ENCODE results near the gene UBL5. TPM values are rescaled to one million over a fixed set of nuclear protein-coding genes. Genes with fewer than 3 reads are reported as not detected.

Gene UBL5
- polyA plus RNA-seq, 1 of the 3 experiments (the other 2 are of a cell fraction), result 2,602 TPM

- TF ChIP-seq USF2 (IDR thresholded peaks at IDR 0.05; ENCODE audit: borderline replicate concordance, low read depth, low read length) (no peak), REST (IDR thresholded peaks at IDR 0.05; ENCODE audit: low read depth, low read length) (no peak), JUND (IDR thresholded peaks at IDR 0.05) (no peak), MEF2A (IDR thresholded peaks at IDR 0.05; ENCODE audit: borderline replicate concordance, low read depth) (no peak), RFX5 (IDR thresholded peaks at IDR 0.05; ENCODE audit: low read length) (no peak), CHD2 (IDR thresholded peaks at IDR 0.05; ENCODE audit: low read length, partially characterized antibody) (peak; percentile 72), FOXJ3 (CRISPR knock-in tag; IDR thresholded peaks at IDR 0.05) (no peak), FOXM1 (IDR thresholded peaks at IDR 0.05; ENCODE audit: low read depth) (no peak)
These were observed 42.1 kb upstream of the UBL5 start (continued) for GRCh38 chr19:9785367-9786331.

- no peak for TF ChIP-seq TCF12 (IDR thresholded peaks at IDR 0.05)
- TF ChIP-seq USF1 (IDR thresholded peaks at IDR 0.05; ENCODE audit: borderline replicate concordance, low read depth), result no peak
- TF ChIP-seq GABPA (IDR thresholded peaks at IDR 0.05; ENCODE audit: low read depth), result no peak
- TF ChIP-seq IRF3 (IDR thresholded peaks at IDR 0.05; ENCODE audit: low read depth, low read length), result no peak
- TF ChIP-seq RFX5 (IDR thresholded peaks at IDR 0.05; ENCODE audit: low read length), result no peak
- no peak for TF ChIP-seq ELF1 (IDR thresholded peaks at IDR 0.05)
- TF ChIP-seq FOXM1 (IDR thresholded peaks at IDR 0.05; ENCODE audit: low read depth), result no peak
- no peak for TF ChIP-seq RXRA (IDR thresholded peaks at IDR 0.05; ENCODE audit: borderline replicate concordance, low read depth)
- TF ChIP-seq MEF2A (IDR thresholded peaks at IDR 0.05; ENCODE audit: borderline replicate concordance, low read depth), result no peak
- ChIA-PET POLR2A (no interaction called here), CTCF (no interaction called here)
- no peak for DNase-seq
- Histone ChIP-seq H2AFZ (ENCODE audit: low read depth) (peak overlapping the region; percentile 99), H4K20me1 (ENCODE audit: insufficient read depth) (no peaks in the 10 kb centered on the region), H3K4me2 (peak overlapping the region; percentile 93; the same call in 1 of the 2 replicates), H3K36me3 (replicated peaks in 1 of 2; ENCODE audit: control insufficient read depth in 1 of 2, insufficient read depth in 2 of 2, low read length in 1 of 2) (no peaks in the 10 kb centered on the region), H3K9ac (no peak overlapping the region), H3K27ac (ENCODE audit: low read depth in 2 of 2, low read length in 1 of 2) (peak overlapping the region; percentile 89 to 94), H3K4me3 (ENCODE audit: low read depth in 2 of 2, low read length in 1 of 2) (peak overlapping the region; percentile 62 to 93; a peak in 3 of 4 replicates), H3K79me2 (ENCODE audit: insufficient read depth) (no peaks in the 10 kb centered on the region), H3K9me2 (no peaks in the 10 kb centered on the region), H3K9me3 (no peaks in the 10 kb centered on the region), H3K4me1 (ENCODE audit: control insufficient read depth in 1 of 2, insufficient read depth in 2 of 2, low read depth in 1 of 2, low read length in 1 of 2) (peaks cover 4 to 7% of the 10 kb centered on the region in 2 experiments; a peak in 1 of 4 replicates), H3F3A (replicated peaks; ENCODE audit: insufficient read depth) (no peaks in the 10 kb centered on the region), H3K27me3 (ENCODE audit: insufficient read depth) (no peaks in the 10 kb centered on the region)
- WGBS (ENCODE audit: low lambda C conversion rate), result 71% methylated on average over 9 of the region's 9 CpGs
These were observed 41.4 kb upstream of the UBL5 start for GRCh38 chr19:9786342-9786741.
